NCI-H748 treated with DMSO at 0.1 percent for 48 hours (cell line): ENCODE data around the gene CNNM2.
"Not testable (repeated sequence)": the region's sequence is repeated elsewhere in the genome, so short reads cannot be mapped to it uniquely, and the experiment has no call there.

Experiments used
- DNase-seq: peaks from one replicate; lab custom pipeline; 2025; lab: John Stamatoyannopoulos, UW

CNNM2 gene

GRCh38 chr10:103041391-103041790 is 123.3 kb downstream of the CNNM2 start:
- no peak for DNase-seq

- no peak for DNase-seq
Observed at GRCh38 chr10:103042129-103042528, 124.0 kb downstream of the CNNM2 start.

GRCh38 chr10:103042908-103043307 is 124.8 kb downstream of the CNNM2 start:
- no peak for DNase-seq

GRCh38 chr10:103044942-103045489 is 126.9 kb downstream of the CNNM2 start:
- no peak for DNase-seq

- DNase-seq: no peak
Observed at GRCh38 chr10:103045961-103046360, 127.9 kb downstream of the CNNM2 start.

GRCh38 chr10:103047381-103047780 is 129.3 kb downstream of the CNNM2 start:
- no peak for DNase-seq

- no peak for DNase-seq
Observed at GRCh38 chr10:103049237-103049636, 131.1 kb downstream of the CNNM2 start.

- DNase-seq: no peak
Observed at GRCh38 chr10:103053659-103054581, 135.8 kb downstream of the CNNM2 start.

- no peak for DNase-seq
Observed at GRCh38 chr10:103054621-103055020, 136.5 kb downstream of the CNNM2 start.

- no peak for DNase-seq
Observed at GRCh38 chr10:103055105-103055504, 137.0 kb downstream of the CNNM2 start.

- no peak for DNase-seq
Observed at GRCh38 chr10:103058034-103058433, 139.9 kb downstream of the CNNM2 start.

- DNase-seq: no peak
Observed at GRCh38 chr10:103060575-103060974, 142.5 kb downstream of the CNNM2 start.

GRCh38 chr10:103062854-103063590 is 144.9 kb downstream of the CNNM2 start:
- DNase-seq: no peak

- DNase-seq: no peak
Observed at GRCh38 chr10:103064956-103065355, 146.9 kb downstream of the CNNM2 start.

- DNase-seq: no peak
Observed at GRCh38 chr10:103066141-103067098, 148.3 kb downstream of the CNNM2 start.

GRCh38 chr10:103067099-103067477 is 149.0 kb downstream of the CNNM2 start:
- DNase-seq: not testable (repeated sequence)

- DNase-seq: no peak
Observed at GRCh38 chr10:103067484-103067883, 149.4 kb downstream of the CNNM2 start.

- no peak for DNase-seq
Observed at GRCh38 chr10:103067956-103068355, 149.9 kb downstream of the CNNM2 start.

- peak; percentile 18 for DNase-seq
Observed at GRCh38 chr10:103069453-103070331, 151.6 kb downstream of the CNNM2 start.

GRCh38 chr10:103072276-103072675 is 154.2 kb downstream of the CNNM2 start:
- DNase-seq: no peak

- DNase-seq: no peak
Observed at GRCh38 chr10:103072891-103073290, 154.8 kb downstream of the CNNM2 start.
